Fibroblast of lung (primary cell): ENCODE data around the gene SCP2. TPM values are rescaled to one million over a fixed set of nuclear protein-coding genes. Genes with fewer than 3 reads are reported as not detected.
"Not testable (repeated sequence)": the region's sequence is repeated elsewhere in the genome, so short reads cannot be mapped to it uniquely, and the experiment has no call there.

ENCODE experiments used
- DNase-seq, 2 donors: peaks; one replicate each; pipeline versions ENCODE4 v3.0.0 to v3.0.0-alpha.2; 2010; ENCODE audit warnings: low read depth in 2 of 2
- H2AFZ ChIP-seq: 2 replicates; pipeline ENCODE4 v1.5.1; 2012; ENCODE audit warnings: low read length, control low read depth, inconsistent platforms
- H3K27ac ChIP-seq: 2 replicates; pipeline ENCODE4 v1.5.1; 2011; ENCODE audit warnings: low read length, control low read depth; ENCODE audit not compliant: insufficient read depth
- H3K27me3 ChIP-seq: 2 replicates; pipeline ENCODE4 v1.5.1; 2011; ENCODE audit warnings: mild to moderate bottlenecking, low read length; ENCODE audit not compliant: control insufficient read depth, insufficient read depth
- H3K36me3 ChIP-seq: 2 replicates; pipeline ENCODE4 v1.5.1; 2011; ENCODE audit warnings: low read length; ENCODE audit not compliant: control insufficient read depth, insufficient read depth
- H3K4me1 ChIP-seq: 2 replicates; pipeline ENCODE4 v1.5.1; 2011; ENCODE audit warnings: low read length; ENCODE audit not compliant: control insufficient read depth, insufficient read depth; ENCODE audit errors: extremely low read depth
- H3K4me2 ChIP-seq: 2 replicates; pipeline ENCODE4 v1.5.1; 2011; ENCODE audit warnings: low read length, control low read depth; ENCODE audit not compliant: insufficient read depth; ENCODE audit errors: extremely low read depth
- H3K4me3 ChIP-seq, 4 experiments: fragments of 200-600 bp in 1 of 4; sonication (generic) in 1 of 4; replicated peaks in 1 of 4; 2 replicates each; pipeline ENCODE4 v1.5.1; 2011 to 2016; ENCODE audit warnings: low read length in 4 of 4, low read depth in 3 of 4, mild to moderate bottlenecking in 3 of 4, control low read depth in 2 of 4, inconsistent platforms in 1 of 4, mixed read lengths in 1 of 4; ENCODE audit not compliant: insufficient read depth in 1 of 4; ENCODE audit errors: control extremely low read depth in 1 of 4
- H3K79me2 ChIP-seq: 2 replicates; pipeline ENCODE4 v1.5.1; 2012; ENCODE audit warnings: mild to moderate bottlenecking, low read length, inconsistent platforms; ENCODE audit not compliant: control insufficient read depth, insufficient read depth
- H3K9ac ChIP-seq: 2 replicates; pipeline ENCODE4 v1.5.1; 2011; ENCODE audit warnings: mild to moderate bottlenecking, low read length, control low read depth; ENCODE audit not compliant: insufficient read depth
- H3K9me3 ChIP-seq: 2 replicates; pipeline ENCODE4 v1.5.1; 2012; ENCODE audit warnings: low read depth, low read length; ENCODE audit not compliant: control insufficient read depth, insufficient read depth
- H4K20me1 ChIP-seq: 2 replicates; pipeline ENCODE4 v1.5.1; 2011; ENCODE audit warnings: low read length; ENCODE audit not compliant: control insufficient read depth, insufficient read depth; ENCODE audit errors: extremely low read depth
- EZH2 ChIP-seq: IDR thresholded peaks from 2 replicates; pipeline ENCODE4 v1.5.1; 2012; ENCODE audit warnings: low read length, control low read depth, mild to moderate bottlenecking; ENCODE audit errors: missing control alignments
- polyA plus RNA-seq, 2 donors: library from polyadenylated mRNA; depleted of rRNA in 1 of 2; stranded (reverse) in 1 of 2; unstranded in 1 of 2; fragments of >200 nt; gene quantifications; 2 replicates each; pipeline ENCODE4 v1.2.1, GENCODE V29; 2011 to 2012; ENCODE audit warnings: missing spikeins in 1 of 2
- total RNA-seq: library from RNA; depleted of rRNA; stranded (reverse); fragments of >200 nt; gene quantifications from 2 replicates; pipeline ENCODE4 v1.2.1, GENCODE V29; 2014
- TF ChIP-seq, protein P1 (sequence below), 2 donors: IDR thresholded peaks in 1 of 2; conservative IDR thresholded peaks in 1 of 2; 1 replicate in 1 of 2; 2 replicates in 1 of 2; pipeline ENCODE4 v1.5.1; 2011 to 2012; ENCODE audit warnings: low read length in 2 of 2, control low read depth in 1 of 2, inconsistent platforms in 1 of 2, low read depth in 1 of 2, mild to moderate bottlenecking in 1 of 2

SCP2 gene
- total and polyA plus RNA-seq, 2 donors (not counting 1 experiment from before 2014, with no cell fraction given) = 222 to 305 TPM

DNA sequence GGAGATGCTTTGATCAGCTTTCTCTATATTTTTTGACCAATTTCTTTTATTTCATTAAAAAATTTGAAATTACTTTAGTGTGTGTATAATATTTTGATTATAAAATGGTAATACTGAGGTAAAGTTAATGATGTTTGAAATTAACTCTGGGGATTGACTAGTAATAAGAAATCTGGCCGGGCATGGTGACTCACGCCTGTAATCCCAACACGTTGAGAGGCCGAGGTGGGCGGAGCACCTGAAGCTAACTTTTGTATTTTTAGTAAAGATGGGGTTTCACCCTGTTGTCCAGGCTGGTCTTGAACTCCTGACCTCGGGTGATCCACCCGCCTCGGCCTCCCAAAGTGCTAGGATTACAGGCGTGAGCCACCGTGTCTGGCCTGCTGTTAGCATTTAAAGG, 17.5 kb downstream of the SCP2 start:
- H3K27ac ChIP-seq = no peak overlapping the region
- H3K9me3 ChIP-seq = no peaks in the 10 kb centered on the region
- no peak for DNase-seq
- no peak overlapping the region for H3K4me2 ChIP-seq
- H3K9ac ChIP-seq = no peak overlapping the region
- no peaks in the 10 kb centered on the region for H3K27me3 ChIP-seq
- no peak overlapping the region for H3K4me3 ChIP-seq
- no peak for TF ChIP-seq EZH2
- TF ChIP-seq, protein P1, sequence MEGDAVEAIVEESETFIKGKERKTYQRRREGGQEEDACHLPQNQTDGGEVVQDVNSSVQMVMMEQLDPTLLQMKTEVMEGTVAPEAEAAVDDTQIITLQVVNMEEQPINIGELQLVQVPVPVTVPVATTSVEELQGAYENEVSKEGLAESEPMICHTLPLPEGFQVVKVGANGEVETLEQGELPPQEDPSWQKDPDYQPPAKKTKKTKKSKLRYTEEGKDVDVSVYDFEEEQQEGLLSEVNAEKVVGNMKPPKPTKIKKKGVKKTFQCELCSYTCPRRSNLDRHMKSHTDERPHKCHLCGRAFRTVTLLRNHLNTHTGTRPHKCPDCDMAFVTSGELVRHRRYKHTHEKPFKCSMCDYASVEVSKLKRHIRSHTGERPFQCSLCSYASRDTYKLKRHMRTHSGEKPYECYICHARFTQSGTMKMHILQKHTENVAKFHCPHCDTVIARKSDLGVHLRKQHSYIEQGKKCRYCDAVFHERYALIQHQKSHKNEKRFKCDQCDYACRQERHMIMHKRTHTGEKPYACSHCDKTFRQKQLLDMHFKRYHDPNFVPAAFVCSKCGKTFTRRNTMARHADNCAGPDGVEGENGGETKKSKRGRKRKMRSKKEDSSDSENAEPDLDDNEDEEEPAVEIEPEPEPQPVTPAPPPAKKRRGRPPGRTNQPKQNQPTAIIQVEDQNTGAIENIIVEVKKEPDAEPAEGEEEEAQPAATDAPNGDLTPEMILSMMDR (conservative IDR thresholded peaks at IDR 0.05 in 1 of 2, IDR thresholded peaks at IDR 0.05 in 1 of 2; ENCODE audit: low read depth in 1 of 2, low read length in 2 of 2) = no peak
- H2AFZ ChIP-seq = no peak overlapping the region
- H3K36me3 ChIP-seq = no peaks in the 10 kb centered on the region
- no peaks in the 10 kb centered on the region for H3K4me1 ChIP-seq
- H4K20me1 ChIP-seq = no peaks in the 10 kb centered on the region
- no peaks in the 10 kb centered on the region for H3K79me2 ChIP-seq

DNA sequence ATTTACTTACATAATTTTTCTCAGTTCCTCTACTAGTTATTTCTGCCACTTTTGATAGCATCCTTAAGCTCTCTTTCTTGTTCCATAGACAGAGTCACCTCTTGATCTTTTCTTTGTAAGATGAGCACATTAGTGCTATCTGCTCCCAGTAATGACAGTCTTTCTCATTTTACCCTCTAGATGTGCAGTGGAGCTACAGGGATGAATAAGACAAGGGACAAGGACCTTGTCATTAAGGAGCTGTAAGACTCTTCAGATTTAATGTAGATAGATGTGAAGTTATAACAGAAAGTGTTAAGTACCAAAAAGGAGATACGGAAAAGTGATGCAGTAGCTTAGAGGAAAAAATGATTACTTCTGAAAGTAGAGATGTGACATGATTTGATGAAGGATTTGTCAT, 20.4 kb downstream of the SCP2 start:
- H3K4me1 ChIP-seq = no peaks in the 10 kb centered on the region
- H3K4me2 ChIP-seq = no peak overlapping the region
- H3K79me2 ChIP-seq = no peaks in the 10 kb centered on the region
- H3K4me3 ChIP-seq = no peak overlapping the region
- H3K27ac ChIP-seq = no peak overlapping the region
- no peaks in the 10 kb centered on the region for H3K36me3 ChIP-seq
- no peak for DNase-seq
- no peak overlapping the region for H2AFZ ChIP-seq
- no peak for TF ChIP-seq EZH2
- TF ChIP-seq, protein P1 (conservative IDR thresholded peaks at IDR 0.05 in 1 of 2, IDR thresholded peaks at IDR 0.05 in 1 of 2; ENCODE audit: low read depth in 1 of 2, low read length in 2 of 2) = no peak
- H3K27me3 ChIP-seq = no peaks in the 10 kb centered on the region
- no peaks in the 10 kb centered on the region for H3K9me3 ChIP-seq
- H3K9ac ChIP-seq = no peak overlapping the region
- H4K20me1 ChIP-seq = no peaks in the 10 kb centered on the region

DNA sequence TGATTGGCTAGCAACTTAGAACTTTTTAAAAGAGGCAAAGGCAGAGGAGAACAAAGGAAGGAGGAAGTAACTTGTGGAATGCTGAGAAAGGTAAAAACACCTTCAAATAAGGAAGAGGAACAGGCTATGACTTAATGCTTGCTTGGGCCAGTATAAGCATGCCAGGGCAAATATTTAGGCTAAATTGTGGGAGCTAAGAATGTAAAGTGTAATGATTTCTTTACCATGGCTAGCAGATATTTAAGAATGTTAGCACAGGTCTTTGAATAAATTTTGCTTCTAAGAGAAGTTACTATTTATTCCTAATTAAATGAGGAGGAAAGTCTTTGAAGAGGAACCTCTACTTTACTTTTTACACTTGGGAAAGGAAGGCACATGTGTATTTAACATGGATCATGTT, 22.5 kb downstream of the SCP2 start:
- not testable (repeated sequence) for H3K4me3 ChIP-seq, H3K4me2 ChIP-seq, H3K27ac ChIP-seq, H3K27me3 ChIP-seq, H4K20me1 ChIP-seq, H3K9me3 ChIP-seq, H3K36me3 ChIP-seq, DNase-seq, H3K79me2 ChIP-seq, H2AFZ ChIP-seq, H3K4me1 ChIP-seq, H3K9ac ChIP-seq

DNA sequence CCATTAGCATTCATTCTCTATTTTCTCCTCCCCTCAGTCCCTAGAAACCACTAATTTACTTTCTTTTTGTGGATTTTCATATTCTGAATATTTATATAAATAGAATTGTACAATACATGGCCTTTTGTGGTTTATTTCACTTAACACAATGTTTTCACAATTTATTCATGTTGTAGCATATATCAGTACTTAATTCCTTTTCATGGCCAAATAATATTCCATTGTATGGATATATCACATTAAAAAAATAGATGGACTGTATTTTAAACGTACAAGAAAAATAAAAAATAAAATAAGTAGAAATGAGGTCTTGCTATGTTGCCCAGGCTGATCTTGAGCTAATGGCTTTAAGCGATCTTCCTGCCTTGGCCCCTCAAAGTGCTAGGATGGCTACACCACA, 25.0 kb downstream of the SCP2 start:
- H3K27me3 ChIP-seq = no peaks in the 10 kb centered on the region
- no peak for DNase-seq
- TF ChIP-seq, protein P1 (conservative IDR thresholded peaks at IDR 0.05 in 1 of 2, IDR thresholded peaks at IDR 0.05 in 1 of 2; ENCODE audit: low read depth in 1 of 2, low read length in 2 of 2) = no peak
- no peak for TF ChIP-seq EZH2

More for the DNA sequence above, 25.0 kb downstream of the SCP2 start:
- H2AFZ ChIP-seq = no peak overlapping the region
- H3K4me1 ChIP-seq = peaks cover 2% of the 10 kb centered on the region
- no peak overlapping the region for H3K9ac ChIP-seq
- no peaks in the 10 kb centered on the region for H4K20me1 ChIP-seq
- H3K4me3 ChIP-seq = no peak overlapping the region
- no peaks in the 10 kb centered on the region for H3K36me3 ChIP-seq
- no peaks in the 10 kb centered on the region for H3K79me2 ChIP-seq
- no peaks in the 10 kb centered on the region for H3K9me3 ChIP-seq
- H3K4me2 ChIP-seq = no peak overlapping the region
- no peak overlapping the region for H3K27ac ChIP-seq
